NB4 (cell line): ENCODE data around the gene PCDHB1.

Experiments
- CTCF ChIP-seq: IDR thresholded peaks from one replicate; pipeline ENCODE4 v1.5.1; 2012; ENCODE audit warnings: low read depth, low read length
- MYC ChIP-seq: IDR thresholded peaks from 2 replicates; pipeline ENCODE4 v1.6.1; 2011; ENCODE audit warnings: low read depth, low read length

GRCh38 chr5:141040093-141040770 lies 10.9 kb upstream of the PCDHB1 start:
- TF ChIP-seq CTCF (no peak), MYC (no peak)
